A673 (cell line): ENCODE measurements around the gene SLC30A2. TPM values are rescaled to one million over a fixed set of nuclear protein-coding genes. Genes with fewer than 3 reads are reported as not detected.

ENCODE experiments used
- BruUV-seq: library from RNA; stranded (reverse); fragments of 400-500 nt; replicated peaks from 2 replicates; lab custom pipeline; 2021; lab: Mats Ljungman, UMichigan
- CTCF ChIA-PET: fragments of 300-600 bp; sonication (Branson Sonifier 250); formaldehyde crosslinking; loops from one replicate; lab custom pipeline; 2022; ENCODE audit warnings: antibody characterized with exemption; lab: Charles Lee
- POLR2A ChIA-PET: fragments of 300-600 bp; sonication (Branson Sonifier 250); formaldehyde crosslinking; loops from one replicate; lab custom pipeline; 2022; ENCODE audit warnings: antibody characterized with exemption; ENCODE audit not compliant: low non-redundant PET; lab: Charles Lee
- DNase-seq: peaks from one replicate; pipeline ENCODE4 v3.0.0-alpha.2; 2015; ENCODE audit warnings: low spot score
- H3K27ac ChIP-seq: fragments of 200-600 bp; sonication (generic); 2 replicates; pipeline ENCODE4 v1.5.1; 2016; ENCODE audit warnings: mixed run types, low read depth, mild to moderate bottlenecking, mixed read lengths, antibody characterized with exemption, low read length; ENCODE audit not compliant: poor library complexity, severe bottlenecking
- H3K27me3 ChIP-seq: fragments of 200-600 bp; sonication (generic); replicated peaks from 2 replicates; pipeline ENCODE4 v1.6.1; 2017; ENCODE audit warnings: mixed run types, low read depth, mild to moderate bottlenecking, mixed read lengths, antibody characterized with exemption, low read length; ENCODE audit not compliant: insufficient read depth, poor library complexity
- H3K36me3 ChIP-seq: fragments of 200-600 bp; sonication (generic); 2 replicates; pipeline ENCODE4 v1.6.1; 2016; ENCODE audit warnings: mixed run types, mild to moderate bottlenecking, mixed read lengths, antibody characterized with exemption, low read length; ENCODE audit not compliant: insufficient read depth, poor library complexity, severe bottlenecking
- H3K4me1 ChIP-seq: fragments of 200-600 bp; sonication (generic); 2 replicates; pipeline ENCODE4 v1.6.1; 2017; ENCODE audit warnings: mixed run types, mild to moderate bottlenecking, mixed read lengths, antibody characterized with exemption, low read length; ENCODE audit not compliant: insufficient read depth, poor library complexity, severe bottlenecking
- H3K4me3 ChIP-seq: fragments of 200-600 bp; sonication (generic); 2 replicates; pipeline ENCODE4 v1.5.1; 2016; ENCODE audit warnings: low read depth, mixed run types, mild to moderate bottlenecking, mixed read lengths, low read length; ENCODE audit not compliant: poor library complexity, severe bottlenecking
- H3K9me3 ChIP-seq: fragments of 200-600 bp; sonication (generic); 2 replicates; pipeline ENCODE4 v1.6.1; 2016; ENCODE audit warnings: mixed run types, low read depth, mild to moderate bottlenecking, mixed read lengths, antibody characterized with exemption, low read length; ENCODE audit not compliant: poor library complexity, severe bottlenecking
- CTCF ChIP-seq: fragments of 300-800, 200-600 bp; sonication (generic); conservative IDR thresholded peaks from 2 replicates; pipeline ENCODE4 v1.5.1; 2017; ENCODE audit warnings: low read depth, mild to moderate bottlenecking, antibody characterized with exemption, low read length, moderate library complexity, mixed read lengths
- EZH2 ChIP-seq: fragments of 200-600 bp; sonication (generic); IDR thresholded peaks from 2 replicates; pipeline ENCODE4 v1.6.1; 2017; ENCODE audit warnings: borderline replicate concordance, low read depth, mild to moderate bottlenecking, mixed read lengths, antibody characterized with exemption, low read length; ENCODE audit not compliant: poor library complexity, severe bottlenecking
- intact Hi-C: fragments of 100-400 bp; cut with micrococcal nuclease; formaldehyde crosslinking; loops from one replicate; pipeline ENCODE4 v1.10.0; 2022; ENCODE audit not compliant: unreplicated experiment
- total RNA-seq: library from RNA; stranded (reverse); gene quantifications from 2 replicates; pipeline ENCODE4 v1.2.3, GENCODE V29; 2021

SLC30A2 gene
- total RNA-seq, 1 experiment from 2014 or later: not detected

GRCh38 chr1:26016258-26016952 is 29.5 kb downstream of the SLC30A2 start:
- H3K4me1 ChIP-seq: no peaks in the 10 kb centered on the region

GRCh38 chr1:26015358-26015757 is 30.6 kb downstream of the SLC30A2 start:
- no peak overlapping the region for H3K4me3 ChIP-seq
- TF ChIP-seq EZH2 (no peak), CTCF (no peak)
- H3K27ac ChIP-seq: no peak overlapping the region
- intact Hi-C loops: no loop called here
- no peaks in the 10 kb centered on the region for H3K4me1 ChIP-seq
- H3K36me3 ChIP-seq: no peaks in the 10 kb centered on the region
- H3K27me3 ChIP-seq: no peaks in the 10 kb centered on the region
- CTCF ChIA-PET: no interaction called here
- H3K9me3 ChIP-seq: no peaks in the 10 kb centered on the region
- POLR2A ChIA-PET: no interaction called here
- peak; percentile 48 for DNase-seq
- BruUV-seq: no TSS peak

More at GRCh38 chr1:26016258-26016952, 29.5 kb downstream of the SLC30A2 start:
- H3K4me3 ChIP-seq: no peak overlapping the region
- H3K36me3 ChIP-seq: no peaks in the 10 kb centered on the region
- no peaks in the 10 kb centered on the region for H3K9me3 ChIP-seq
- intact Hi-C loops: no loop called here
- no peak for DNase-seq
- TF ChIP-seq EZH2 (no peak), CTCF (no peak)
- POLR2A ChIA-PET: no interaction called here
- CTCF ChIA-PET: no interaction called here
- H3K27me3 ChIP-seq: no peaks in the 10 kb centered on the region
- BruUV-seq: no TSS peak
- H3K27ac ChIP-seq: no peak overlapping the region

- H3K4me3 ChIP-seq: no peak overlapping the region
- no peaks in the 10 kb centered on the region for H3K27me3 ChIP-seq
- ChIA-PET CTCF (no interaction called here), POLR2A (interaction anchor here (0.6 kb wide), 1 partner anchor 13 kb away, joined by 5 read pairs; no protein-coding TSS in a partner anchor)
- H3K27ac ChIP-seq: no peak overlapping the region
- intact Hi-C loops: no loop called here
- H3K36me3 ChIP-seq: no peaks in the 10 kb centered on the region
- no peaks in the 10 kb centered on the region for H3K9me3 ChIP-seq
- DNase-seq: no peak
- no peaks in the 10 kb centered on the region for H3K4me1 ChIP-seq
- BruUV-seq: no TSS peak
- TF ChIP-seq EZH2 (no peak), CTCF (no peak)
Observed at GRCh38 chr1:26014179-26014578, 31.7 kb downstream of the SLC30A2 start.
